Thyroid gland (tissue), 4 donors: Measurements from ENCODE around the gene TNFAIP8L3. TPM values are rescaled to one million over a fixed set of nuclear protein-coding genes. Genes with fewer than 3 reads are reported as not detected.

Experiments used
- DNase-seq, 2 donors: peaks; one replicate each; pipeline ENCODE4 v3.0.0-alpha.2; 2019
- H3K27ac ChIP-seq, 3 donors: fragments of 200-600 bp; sonication (generic); 1 replicate in 2 of 3; 2 replicates in 1 of 3; pipeline ENCODE4 v1.5.1; 2016 to 2019; ENCODE audit warnings: mild to moderate bottlenecking in 1 of 3, moderate library complexity in 1 of 3
- H3K27me3 ChIP-seq: fragments of 200-600 bp; sonication (generic); one replicate; pipeline ENCODE4 v1.5.1; 2019
- H3K36me3 ChIP-seq, 2 donors: fragments of 200-600 bp; sonication (generic); one replicate each; pipeline ENCODE4 v1.5.1; 2016 to 2019
- H3K4me1 ChIP-seq, 2 donors: fragments of 200-600 bp; sonication (generic); one replicate each; pipeline ENCODE4 v1.5.1; 2017 to 2019
- H3K4me3 ChIP-seq, 3 donors: fragments of 200-600 bp; sonication (generic); replicated peaks in 1 of 3; 1 replicate in 2 of 3; 2 replicates in 1 of 3; pipeline ENCODE4 v1.5.1; 2016; ENCODE audit warnings: mild to moderate bottlenecking in 1 of 3
- H3K9me3 ChIP-seq: fragments of 200-600 bp; sonication (generic); one replicate; pipeline ENCODE4 v1.5.1; 2017
- POLR2A ChIP-seq, 2 donors: fragments of 450-650 bp; IDR thresholded peaks; one replicate each; pipeline ENCODE4 v1.6.1; 2017; ENCODE audit warnings: antibody characterized with exemption in 2 of 2, mild to moderate bottlenecking in 2 of 2, moderate library complexity in 1 of 2
- WGBS, 2 donors: methylation state at CpG; one replicate each; pipeline ENCODE4 v1.1.5; 2017; 5-methylcytosine and 5-hydroxymethylcytosine counted together
- intact Hi-C: fragments of 100-400 bp; cut with DNase I; formaldehyde crosslinking; loops from one replicate; pipeline ENCODE4 v1.15.1; 2023
- total RNA-seq, 4 donors: library from RNA; depleted of rRNA; stranded (reverse); fragments of >200 nt; gene quantifications; one replicate each; pipeline ENCODE4 v1.2.3, GENCODE V29; 2016
- TF ChIP-seq, protein P1 (sequence below), 6 experiments: fragments of 200-600 bp in 3 of 6; fragments of 450-650 bp in 3 of 6; sonication (generic) in 3 of 6; IDR thresholded peaks; one replicate each; pipeline ENCODE4 v1.5.1; 2016 to 2019; ENCODE audit warnings: antibody characterized with exemption in 6 of 6, mild to moderate bottlenecking in 2 of 6, inconsistent platforms in 1 of 6, moderate library complexity in 1 of 6

Gene TNFAIP8L3
- total RNA-seq, 4 donors from 2014 or later: 3.1 to 20.7 (median 7.6) TPM

DNA sequence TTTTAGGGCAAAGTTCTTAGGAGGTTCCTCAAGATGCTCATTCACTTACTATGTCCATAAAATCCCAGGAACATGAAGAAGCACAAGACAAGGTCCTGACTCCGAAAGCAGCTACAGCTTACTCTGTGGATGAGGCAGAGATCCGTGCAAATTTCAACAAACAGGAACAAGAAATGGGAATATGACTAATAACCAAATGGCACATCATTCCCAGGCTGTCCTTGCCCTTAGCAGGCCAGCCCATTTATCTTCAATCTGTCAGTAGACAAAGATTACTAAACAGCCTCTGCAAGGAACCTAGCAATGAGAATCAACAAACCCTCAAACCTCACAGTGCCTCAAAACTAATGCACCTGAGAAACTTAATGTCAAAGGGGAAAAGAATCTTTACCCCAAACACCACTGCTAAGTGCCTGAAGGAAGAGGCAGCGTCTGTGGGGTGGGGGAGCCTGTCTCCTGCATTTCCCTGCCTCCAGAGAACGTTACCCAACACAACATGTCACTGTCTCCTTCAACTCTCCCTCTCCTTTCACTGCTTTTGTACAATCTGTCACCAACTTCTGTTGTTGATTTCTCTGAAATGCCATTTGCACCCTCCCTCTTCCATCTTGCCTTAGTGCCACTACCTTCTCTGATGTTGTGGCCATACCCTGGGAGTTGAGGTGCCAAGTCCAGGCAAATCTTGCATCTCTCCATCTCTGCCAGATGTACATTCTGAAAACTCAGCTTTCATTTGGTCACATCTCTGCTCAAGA, 4.8 kb downstream of the TNFAIP8L3 start:
- Histone ChIP-seq H3K36me3 (no peaks in the 10 kb centered on the region), H3K4me1 (peaks cover under 1 to 10% of the 10 kb centered on the region in 2 donors), H3K9me3 (no peaks in the 10 kb centered on the region), H3K4me3 (no peak overlapping the region), H3K27me3 (no peaks in the 10 kb centered on the region), H3K27ac (no peak overlapping the region)
- intact Hi-C loops: no loop called here
- WGBS, 2 donors: 75 to 87% methylated on average over 4 of the region's 4 CpGs
- TF ChIP-seq, protein P1, sequence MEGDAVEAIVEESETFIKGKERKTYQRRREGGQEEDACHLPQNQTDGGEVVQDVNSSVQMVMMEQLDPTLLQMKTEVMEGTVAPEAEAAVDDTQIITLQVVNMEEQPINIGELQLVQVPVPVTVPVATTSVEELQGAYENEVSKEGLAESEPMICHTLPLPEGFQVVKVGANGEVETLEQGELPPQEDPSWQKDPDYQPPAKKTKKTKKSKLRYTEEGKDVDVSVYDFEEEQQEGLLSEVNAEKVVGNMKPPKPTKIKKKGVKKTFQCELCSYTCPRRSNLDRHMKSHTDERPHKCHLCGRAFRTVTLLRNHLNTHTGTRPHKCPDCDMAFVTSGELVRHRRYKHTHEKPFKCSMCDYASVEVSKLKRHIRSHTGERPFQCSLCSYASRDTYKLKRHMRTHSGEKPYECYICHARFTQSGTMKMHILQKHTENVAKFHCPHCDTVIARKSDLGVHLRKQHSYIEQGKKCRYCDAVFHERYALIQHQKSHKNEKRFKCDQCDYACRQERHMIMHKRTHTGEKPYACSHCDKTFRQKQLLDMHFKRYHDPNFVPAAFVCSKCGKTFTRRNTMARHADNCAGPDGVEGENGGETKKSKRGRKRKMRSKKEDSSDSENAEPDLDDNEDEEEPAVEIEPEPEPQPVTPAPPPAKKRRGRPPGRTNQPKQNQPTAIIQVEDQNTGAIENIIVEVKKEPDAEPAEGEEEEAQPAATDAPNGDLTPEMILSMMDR (IDR thresholded peaks at IDR 0.05): no peak
- TF ChIP-seq POLR2A (IDR thresholded peaks at IDR 0.05): no peak
- DNase-seq: no peak

DNA sequence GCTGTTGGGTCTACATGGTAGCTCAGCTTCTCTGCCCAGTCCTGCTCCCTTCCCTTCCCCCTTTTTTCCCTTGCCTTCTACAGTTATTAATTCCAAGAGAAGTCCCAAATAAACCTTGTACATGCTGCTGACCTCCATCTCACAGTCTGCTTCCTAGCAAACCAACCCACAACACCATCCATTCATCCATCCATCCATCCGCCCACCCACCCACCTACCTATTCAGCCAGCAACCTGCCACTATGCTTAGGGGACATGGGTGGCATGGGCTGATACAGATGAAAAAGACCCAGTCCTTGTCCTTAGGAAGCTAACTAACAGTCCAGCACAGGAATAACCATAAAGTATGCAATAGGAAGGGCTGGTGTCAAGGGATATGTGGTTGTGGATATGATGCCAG, 5.7 kb downstream of the TNFAIP8L3 start:
- Histone ChIP-seq H3K27me3 (no peaks in the 10 kb centered on the region), H3K9me3 (no peaks in the 10 kb centered on the region), H3K27ac (no peak overlapping the region), H3K4me3 (no peak overlapping the region), H3K36me3 (no peaks in the 10 kb centered on the region), H3K4me1 (peaks cover 0 to 8% of the 10 kb centered on the region in 2 donors)
- DNase-seq: no peak
- TF ChIP-seq, protein P1 (IDR thresholded peaks at IDR 0.05): no peak
- TF ChIP-seq POLR2A (IDR thresholded peaks at IDR 0.05): no peak
- intact Hi-C loops: no loop called here
- WGBS, 2 donors: 96 to 100% methylated on average over 1 of the region's 1 CpG

DNA sequence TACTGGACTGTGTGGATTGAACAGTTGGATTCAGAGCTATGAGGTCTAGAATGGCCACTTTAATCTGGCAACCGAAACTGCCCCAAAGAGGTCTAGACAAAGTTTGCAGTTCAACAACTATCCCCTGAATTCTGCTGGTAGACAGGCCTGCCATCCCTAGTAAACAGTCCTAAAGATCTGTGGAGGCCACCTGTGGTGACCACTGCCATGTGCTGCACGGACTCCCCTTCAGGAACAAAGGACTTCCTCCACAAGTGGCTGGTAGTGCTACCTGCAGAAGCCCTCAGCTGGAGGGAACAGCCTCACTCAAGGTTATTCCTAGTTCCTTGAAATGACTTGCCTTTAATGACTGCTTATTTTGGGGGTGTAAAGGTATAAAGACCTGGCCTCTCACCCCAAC, 6.1 kb downstream of the TNFAIP8L3 start:
- peaks cover 0 to 3% of the 10 kb centered on the region in 2 donors for H3K4me1 ChIP-seq
- no peak overlapping the region for H3K27ac ChIP-seq
- DNase-seq: no peak
- 81 to 89% methylated on average over 2 of the region's 2 CpGs for WGBS, 2 donors
- no peak overlapping the region for H3K4me3 ChIP-seq
- no peak for TF ChIP-seq POLR2A (IDR thresholded peaks at IDR 0.05)
- TF ChIP-seq, protein P1 (IDR thresholded peaks at IDR 0.05): no peak
- H3K27me3 ChIP-seq: no peaks in the 10 kb centered on the region
- H3K36me3 ChIP-seq: no peaks in the 10 kb centered on the region
- intact Hi-C loops: no loop called here
- no peaks in the 10 kb centered on the region for H3K9me3 ChIP-seq

DNA sequence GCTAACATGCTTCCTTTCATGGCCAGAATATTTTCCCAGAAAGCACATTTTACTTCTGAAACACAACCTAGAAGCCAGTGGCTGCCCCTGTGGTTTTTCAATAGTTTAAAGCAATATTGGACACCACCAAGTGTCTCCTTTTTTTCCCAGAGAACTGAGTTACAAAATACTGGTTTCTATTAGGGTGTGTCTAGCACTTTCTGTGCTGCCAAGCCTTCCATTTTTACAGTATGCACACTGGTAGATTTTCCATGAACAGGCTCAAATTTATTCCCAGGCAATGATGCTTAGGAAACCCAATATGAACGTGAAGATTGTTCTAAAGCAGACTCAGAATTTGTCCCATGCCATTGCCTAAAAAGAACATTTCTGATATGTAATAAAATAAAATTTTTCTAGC, 7.2 kb downstream of the TNFAIP8L3 start:
- no peaks in the 10 kb centered on the region for H3K36me3 ChIP-seq
- H3K4me3 ChIP-seq: no peak overlapping the region
- WGBS, 2 donors: 73 to 88% methylated on average over 1 of the region's 1 CpG
- no peak for DNase-seq
- intact Hi-C loops: no loop called here
- H3K27me3 ChIP-seq: no peaks in the 10 kb centered on the region
- no peak overlapping the region for H3K27ac ChIP-seq
- no peaks in the 10 kb centered on the region for H3K4me1 ChIP-seq
- no peaks in the 10 kb centered on the region for H3K9me3 ChIP-seq
- TF ChIP-seq POLR2A (IDR thresholded peaks at IDR 0.05): no peak
- TF ChIP-seq, protein P1 (IDR thresholded peaks at IDR 0.05): no peak

DNA sequence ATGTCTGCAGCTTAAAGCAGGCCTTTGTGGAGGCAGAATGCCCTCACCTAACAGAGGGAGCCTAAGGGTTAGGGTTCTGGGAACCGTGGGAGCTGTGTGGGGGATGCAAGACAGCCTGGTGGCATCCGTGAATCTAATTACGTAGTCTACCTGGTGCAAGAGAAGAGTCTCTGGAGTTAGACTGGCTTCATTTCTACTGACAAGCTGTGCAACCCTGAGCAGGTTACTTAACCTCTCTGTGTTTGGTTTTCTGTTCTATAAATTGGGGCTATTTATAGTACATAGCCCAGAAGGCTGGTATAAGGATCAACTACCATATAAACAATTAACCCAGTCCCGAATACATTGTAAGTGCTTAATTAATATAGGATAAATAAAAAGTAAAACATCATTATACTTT, 8.3 kb downstream of the TNFAIP8L3 start:
- WGBS, 2 donors: 89% methylated on average over 4 of the region's 4 CpGs

More for the DNA sequence above, 8.3 kb downstream of the TNFAIP8L3 start:
- no peak for DNase-seq
- Histone ChIP-seq H3K27me3 (no peaks in the 10 kb centered on the region), H3K9me3 (no peaks in the 10 kb centered on the region), H3K36me3 (no peaks in the 10 kb centered on the region), H3K27ac (no peak overlapping the region), H3K4me3 (no peak overlapping the region), H3K4me1 (no peaks in the 10 kb centered on the region)
- TF ChIP-seq, protein P1 (IDR thresholded peaks at IDR 0.05): no peak
- no peak for TF ChIP-seq POLR2A (IDR thresholded peaks at IDR 0.05)
- intact Hi-C loops: no loop called here
